H54 (cell line): Measurements from ENCODE around the gene FAM180A.

ENCODE experiments used
- DNase-seq: peaks from one replicate; pipeline ENCODE4 v3.0.0; 2011; ENCODE audit warnings: low spot score, mixed read lengths; ENCODE audit not compliant: insufficient read length
- FAIRE-seq: peaks from 3 replicates; lab custom pipeline; 2011; peaks lifted over from hg19 to GRCh38; lab: Jason Lieb, UNC
- POLR2A ChIP-seq: IDR thresholded peaks from 2 replicates; pipeline ENCODE4 v1.6.1; 2011; ENCODE audit warnings: low read depth, mild to moderate bottlenecking, low read length

FAM180A gene

GRCh38 chr7:135748770-135749169 is at the start of gene FAM180A:
TSS of gene FAM180A (minus strand) at chr7:135748813. CDS start at chr7:135748580, 233 bp downstream.
- DNase-seq (no peak), FAIRE-seq (no peak)
- no peak for TF ChIP-seq POLR2A

- no peak for TF ChIP-seq POLR2A
- FAIRE-seq (no peak), DNase-seq (no peak)
Observed at GRCh38 chr7:135798095-135798494, 49.5 kb upstream of the FAM180A start.

GRCh38 chr7:135795846-135796570 is 47.4 kb upstream of the FAM180A start:
- FAIRE-seq (no peak), DNase-seq (no peak)
- no peak for TF ChIP-seq POLR2A

GRCh38 chr7:135793841-135794240 is 45.2 kb upstream of the FAM180A start:
- TF ChIP-seq POLR2A: no peak
- DNase-seq (no peak), FAIRE-seq (no peak)

GRCh38 chr7:135792866-135793265 is 44.3 kb upstream of the FAM180A start:
- DNase-seq: no peak
- FAIRE-seq: no peak
- no peak for TF ChIP-seq POLR2A

GRCh38 chr7:135792363-135792668 is 43.7 kb upstream of the FAM180A start:
- FAIRE-seq: no peak
- DNase-seq: no peak
- no peak for TF ChIP-seq POLR2A

GRCh38 chr7:135791543-135792362 is 43.1 kb upstream of the FAM180A start:
- DNase-seq: no peak
- FAIRE-seq: no peak
- TF ChIP-seq POLR2A: no peak

GRCh38 chr7:135790371-135790977 is 41.9 kb upstream of the FAM180A start:
- DNase-seq: no peak
- FAIRE-seq: no peak

GRCh38 chr7:135789956-135790355 is 41.3 kb upstream of the FAM180A start:
- TF ChIP-seq POLR2A: no peak
- DNase-seq: no peak
- FAIRE-seq: no peak

More at GRCh38 chr7:135790371-135790977, 41.9 kb upstream of the FAM180A start:
- no peak for TF ChIP-seq POLR2A

GRCh38 chr7:135789431-135789830 is 40.8 kb upstream of the FAM180A start:
- no peak for DNase-seq
- TF ChIP-seq POLR2A: no peak
- FAIRE-seq: no peak

- no peak for FAIRE-seq
- DNase-seq: no peak
- TF ChIP-seq POLR2A: no peak
Observed at GRCh38 chr7:135786911-135787310, 38.3 kb upstream of the FAM180A start.

- no peak for FAIRE-seq
- DNase-seq: no peak
- TF ChIP-seq POLR2A: no peak
Observed at GRCh38 chr7:135785065-135785464, 36.5 kb upstream of the FAM180A start.

GRCh38 chr7:135784013-135784412 is 35.4 kb upstream of the FAM180A start:
- no peak for DNase-seq
- FAIRE-seq: no peak
- no peak for TF ChIP-seq POLR2A

GRCh38 chr7:135782801-135783200 is 34.2 kb upstream of the FAM180A start:
- TF ChIP-seq POLR2A: no peak
- DNase-seq (no peak), FAIRE-seq (no peak)
